Trophoblast cell (in vitro differentiated cells and primary cell): ENCODE data around the gene HERC4.

ENCODE experiments used
- DNase-seq, 2 donors: peaks; one replicate each; pipeline ENCODE4 v3.0.0-alpha.2; 2016
- H2AFZ ChIP-seq: 2 replicates; pipeline ENCODE4 v1.6.1; 2013; ENCODE audit warnings: low read length, moderate library complexity, mild to moderate bottlenecking; ENCODE audit not compliant: insufficient read depth, poor library complexity
- H2AK5ac ChIP-seq: 2 replicates; pipeline ENCODE4 v1.6.1; 2013; ENCODE audit warnings: mild to moderate bottlenecking, low read length
- H2BK120ac ChIP-seq: 2 replicates; pipeline ENCODE4 v1.6.1; 2013; ENCODE audit warnings: low read length, mild to moderate bottlenecking, moderate library complexity; ENCODE audit not compliant: insufficient read depth, poor library complexity
- H2BK12ac ChIP-seq: 2 replicates; pipeline ENCODE4 v1.6.1; 2013; ENCODE audit warnings: mild to moderate bottlenecking, low read length, moderate library complexity
- H2BK5ac ChIP-seq: 2 replicates; pipeline ENCODE4 v1.6.1; 2013; ENCODE audit warnings: low read length, low read depth, moderate library complexity, mild to moderate bottlenecking; ENCODE audit not compliant: poor library complexity
- H3K14ac ChIP-seq: 2 replicates; pipeline ENCODE4 v1.6.1; 2013; ENCODE audit warnings: mild to moderate bottlenecking, low read length
- H3K18ac ChIP-seq: 2 replicates; pipeline ENCODE4 v1.6.1; 2013; ENCODE audit warnings: mild to moderate bottlenecking, low read length
- H3K23ac ChIP-seq: 2 replicates; pipeline ENCODE4 v1.6.1; 2013; ENCODE audit warnings: low read length
- H3K27ac ChIP-seq: 2 replicates; pipeline ENCODE4 v1.5.1; 2013; ENCODE audit warnings: low read depth, mild to moderate bottlenecking, inconsistent platforms, low read length, moderate library complexity
- H3K27me3 ChIP-seq: 2 replicates; pipeline ENCODE4 v1.6.1; 2013; ENCODE audit warnings: inconsistent platforms, mild to moderate bottlenecking, low read length, moderate library complexity; ENCODE audit not compliant: insufficient read depth
- H3K36me3 ChIP-seq, 2 experiments: 1 replicate in 1 of 2; 2 replicates in 1 of 2; pipeline ENCODE4 v1.6.1; 2013; ENCODE audit warnings: low read length in 2 of 2, mild to moderate bottlenecking in 2 of 2, moderate library complexity in 1 of 2; ENCODE audit not compliant: insufficient read depth in 2 of 2, control insufficient read depth in 1 of 2
- H3K4ac ChIP-seq: 2 replicates; pipeline ENCODE4 v1.6.1; 2013; ENCODE audit warnings: low read depth, mild to moderate bottlenecking, low read length, moderate library complexity
- H3K4me1 ChIP-seq, 2 experiments: 1 replicate in 1 of 2; 2 replicates in 1 of 2; pipeline ENCODE4 v1.6.1; 2013; ENCODE audit warnings: low read length in 2 of 2, mild to moderate bottlenecking in 2 of 2, moderate library complexity in 1 of 2; ENCODE audit not compliant: insufficient read depth in 2 of 2, control insufficient read depth in 1 of 2
- H3K4me2 ChIP-seq: 2 replicates; pipeline ENCODE4 v1.6.1; 2013; ENCODE audit warnings: inconsistent platforms, mild to moderate bottlenecking, low read length, moderate library complexity
- H3K4me3 ChIP-seq: 2 replicates; pipeline ENCODE4 v1.5.1; 2013; ENCODE audit warnings: mild to moderate bottlenecking, low read depth, low read length, inconsistent platforms
- H3K79me1 ChIP-seq: one replicate; pipeline ENCODE4 v1.6.1; 2013; ENCODE audit warnings: low read length
- H3K79me2 ChIP-seq: 2 replicates; pipeline ENCODE4 v1.6.1; 2013; ENCODE audit warnings: low read length, mild to moderate bottlenecking; ENCODE audit not compliant: control insufficient read depth, insufficient read depth, poor library complexity
- H3K9ac ChIP-seq: 2 replicates; pipeline ENCODE4 v1.6.1; 2013; ENCODE audit warnings: mild to moderate bottlenecking, low read length
- H3K9me3 ChIP-seq: 2 replicates; pipeline ENCODE4 v1.6.1; 2013; ENCODE audit warnings: low read depth, mild to moderate bottlenecking, control low read depth, inconsistent platforms, low read length; ENCODE audit not compliant: insufficient read depth
- H4K12ac ChIP-seq: 2 replicates; pipeline ENCODE4 v1.6.1; 2013; ENCODE audit warnings: low read depth, mild to moderate bottlenecking, low read length, moderate library complexity
- H4K8ac ChIP-seq: 2 replicates; pipeline ENCODE4 v1.6.1; 2013; ENCODE audit warnings: low read depth, mild to moderate bottlenecking, low read length, moderate library complexity
- H4K91ac ChIP-seq: one replicate; pipeline ENCODE4 v1.6.1; 2013; ENCODE audit warnings: low read depth, mild to moderate bottlenecking, low read length, moderate library complexity
- WGBS: extraction: QIAGEN DNeasy Blood & Tissue Kit; methylation state at CpG from one replicate; pipeline ENCODE4 v1.1.7; 2013; ENCODE audit warnings: missing lambda C conversion rate; ENCODE audit not compliant: insufficient read length, insufficient coverage; ENCODE audit errors: extremely low coverage; 5-methylcytosine and 5-hydroxymethylcytosine counted together

HERC4 gene

DNA sequence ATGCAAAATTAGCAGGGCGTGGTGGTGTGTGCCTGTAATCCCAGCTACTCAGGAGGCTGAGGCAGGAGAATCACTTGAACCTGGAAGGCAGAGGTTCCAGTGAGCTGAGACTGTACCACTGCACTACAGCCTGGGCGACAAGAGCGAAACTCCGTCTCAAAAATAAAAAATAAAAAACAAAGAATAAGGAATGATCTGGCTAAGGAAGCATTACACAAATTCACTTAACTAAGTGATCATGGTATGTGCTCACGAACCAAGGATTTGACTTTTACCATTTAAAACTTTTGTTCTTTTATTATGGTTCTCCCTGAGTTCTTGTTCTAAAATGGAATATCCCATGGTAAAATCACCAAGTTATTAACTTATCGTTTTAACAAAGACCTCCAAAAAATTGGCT lies 119.5 kb downstream of the HERC4 start:
- DNase-seq = no peak
- H3K9ac ChIP-seq = no peak overlapping the region
- no peak overlapping the region for H2AFZ ChIP-seq
- no peaks in the 10 kb centered on the region for H3K9me3 ChIP-seq
- no peak overlapping the region for H2BK5ac ChIP-seq
- H3K4me3 ChIP-seq = no peak overlapping the region
- no peaks in the 10 kb centered on the region for H3K79me1 ChIP-seq
- H3K4me2 ChIP-seq = no peak overlapping the region
- H3K4ac ChIP-seq = no peak overlapping the region
- no peak overlapping the region for H3K18ac ChIP-seq
- no peak overlapping the region for H4K8ac ChIP-seq
- no peak overlapping the region for H3K14ac ChIP-seq
- H3K27ac ChIP-seq = no peak overlapping the region
- no peaks in the 10 kb centered on the region for H3K27me3 ChIP-seq
- no peak overlapping the region for H2AK5ac ChIP-seq
- H2BK120ac ChIP-seq = no peak overlapping the region
- no peak overlapping the region for H3K23ac ChIP-seq
- no peaks in the 10 kb centered on the region for H3K79me2 ChIP-seq
- no peak overlapping the region for H4K91ac ChIP-seq
- no CpG with 5 or more reads among the region's 6 CpGs for WGBS
- H3K36me3 ChIP-seq = peaks cover 2 to 6% of the 10 kb centered on the region in 2 experiments
- no peaks in the 10 kb centered on the region for H3K4me1 ChIP-seq
- no peak overlapping the region for H2BK12ac ChIP-seq
- no peak overlapping the region for H4K12ac ChIP-seq

GRCh38 chr10:67943917-67944316 lies 131.2 kb downstream of the HERC4 start:
- Histone ChIP-seq H3K79me2 (no peaks in the 10 kb centered on the region), H3K27ac (no peak overlapping the region), H3K27me3 (no peaks in the 10 kb centered on the region), H3K23ac (no peak overlapping the region), H3K9ac (no peak overlapping the region), H4K91ac (no peak overlapping the region), H3K4ac (no peak overlapping the region), H2BK5ac (no peak overlapping the region), H4K8ac (no peak overlapping the region), H3K14ac (no peak overlapping the region), H2BK12ac (no peak overlapping the region), H3K18ac (no peak overlapping the region), H2AFZ (no peak overlapping the region), H3K4me3 (no peak overlapping the region), H2AK5ac (no peak overlapping the region), H3K79me1 (no peaks in the 10 kb centered on the region), H3K4me1 (no peaks in the 10 kb centered on the region), H3K9me3 (no peaks in the 10 kb centered on the region), H4K12ac (no peak overlapping the region), H2BK120ac (no peak overlapping the region), H3K4me2 (no peak overlapping the region), H3K36me3 (peaks cover 5 to 11% of the 10 kb centered on the region in 2 experiments)
- no CpG with 5 or more reads among the region's 2 CpGs for WGBS
- no peak for DNase-seq

DNA sequence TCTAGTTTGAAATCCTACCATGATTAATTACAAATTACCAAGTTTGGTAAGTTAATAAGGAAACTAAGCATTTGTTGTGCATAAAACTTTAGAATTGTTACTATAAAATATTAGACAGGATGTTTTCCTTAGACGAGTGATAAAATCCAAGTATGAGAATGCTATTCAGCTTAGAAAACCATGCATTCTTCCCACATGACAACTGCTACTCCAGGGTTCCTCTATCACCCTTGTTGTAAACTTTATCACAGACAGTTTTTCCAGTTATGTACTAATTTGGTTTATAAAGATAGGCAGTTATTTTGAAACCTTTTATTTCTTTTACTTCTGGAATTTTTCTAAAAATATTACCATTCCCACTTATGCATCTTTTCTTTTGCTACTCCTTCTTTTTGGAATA lies 138.7 kb downstream of the HERC4 start:
- H3K27me3 ChIP-seq = no peaks in the 10 kb centered on the region
- no peak overlapping the region for H3K14ac ChIP-seq
- H3K9ac ChIP-seq = no peak overlapping the region
- no peak overlapping the region for H2BK120ac ChIP-seq
- H3K4me1 ChIP-seq = no peaks in the 10 kb centered on the region
- no peaks in the 10 kb centered on the region for H3K79me2 ChIP-seq
- no peak overlapping the region for H4K12ac ChIP-seq
- peaks cover 12 to 15% of the 10 kb centered on the region in 2 experiments for H3K36me3 ChIP-seq
- peak in 1 of 2 donors; percentile 18 for DNase-seq
- H3K79me1 ChIP-seq = no peaks in the 10 kb centered on the region
- no peak overlapping the region for H3K4me3 ChIP-seq
- WGBS = no CpG with 5 or more reads among the region's 1 CpG
- H3K4me2 ChIP-seq = no peak overlapping the region
- no peak overlapping the region for H3K4ac ChIP-seq
- H4K91ac ChIP-seq = no peak overlapping the region
- no peak overlapping the region for H2BK5ac ChIP-seq
- H3K18ac ChIP-seq = no peak overlapping the region
- no peak overlapping the region for H4K8ac ChIP-seq
- no peak overlapping the region for H2AFZ ChIP-seq
- no peaks in the 10 kb centered on the region for H3K9me3 ChIP-seq
- no peak overlapping the region for H2AK5ac ChIP-seq
- no peak overlapping the region for H3K27ac ChIP-seq
- no peak overlapping the region for H3K23ac ChIP-seq
- no peak overlapping the region for H2BK12ac ChIP-seq

DNA sequence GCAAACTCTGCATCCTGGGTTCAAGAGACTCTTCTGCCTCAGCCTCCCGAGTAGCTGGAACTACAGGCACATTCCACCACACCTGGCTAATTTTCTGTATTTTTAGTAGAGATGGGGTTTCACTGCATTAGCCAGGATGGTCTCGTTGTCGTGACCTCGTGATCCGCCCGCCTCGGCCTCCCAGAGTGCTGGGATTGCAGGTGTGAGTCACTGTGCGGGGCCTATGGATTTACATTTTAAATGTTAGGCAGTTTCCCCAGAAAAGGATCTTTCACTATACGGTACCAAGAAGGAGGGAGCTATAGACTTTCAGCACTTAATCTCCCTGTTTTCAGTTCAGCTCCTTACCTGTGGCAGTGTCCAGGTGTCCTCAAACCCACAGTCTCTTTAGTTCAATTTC lies 139.9 kb downstream of the HERC4 start:
- Histone ChIP-seq H3K79me1 (no peaks in the 10 kb centered on the region), H3K18ac (no peak overlapping the region), H3K79me2 (no peaks in the 10 kb centered on the region), H2BK5ac (no peak overlapping the region), H3K27ac (no peak overlapping the region), H3K4me1 (no peaks in the 10 kb centered on the region), H3K9ac (no peak overlapping the region), H3K4me3 (no peak overlapping the region), H4K8ac (no peak overlapping the region), H4K12ac (no peak overlapping the region), H3K27me3 (no peaks in the 10 kb centered on the region), H3K14ac (no peak overlapping the region), H4K91ac (no peak overlapping the region), H3K36me3 (peaks cover 15 to 17% of the 10 kb centered on the region in 2 experiments), H2AFZ (no peak overlapping the region), H2BK120ac (no peak overlapping the region), H3K4me2 (no peak overlapping the region), H2BK12ac (no peak overlapping the region), H3K23ac (no peak overlapping the region), H3K4ac (no peak overlapping the region), H3K9me3 (no peaks in the 10 kb centered on the region), H2AK5ac (no peak overlapping the region)
- WGBS = no CpG with 5 or more reads among the region's 9 CpGs
- DNase-seq = no peak
